ENCODE measurements around the gene CEP128.

Gene CEP128

GRCh38 chr14:80987235-80988032 lies 45.9 kb upstream of the CEP128 start:
- H3K4me1 ChIP-seq (ENCODE audit: low read length), result peaks cover 32% of the 10 kb centered on the region
- no peak overlapping the region for H3K9ac ChIP-seq (ENCODE audit: low read length)
- H2AFZ ChIP-seq (ENCODE audit: low read depth, low read length), result no peak overlapping the region
- no peaks in the 10 kb centered on the region for H4K20me1 ChIP-seq (ENCODE audit: insufficient read depth, low read length)
- no peaks in the 10 kb centered on the region for H3K9me3 ChIP-seq (ENCODE audit: insufficient read depth, low read length)
- H3K4me2 ChIP-seq (ENCODE audit: low read length), result no peak overlapping the region
- no peaks in the 10 kb centered on the region for H3K79me2 ChIP-seq (ENCODE audit: low read length)
- no peaks in the 10 kb centered on the region for H3K36me3 ChIP-seq (replicated peaks; ENCODE audit: low read depth, low read length)
- TF ChIP-seq EZH2phosphoT487 (IDR thresholded peaks at IDR 0.05; ENCODE audit: low read depth) (no peak), CTCF (IDR thresholded peaks at IDR 0.05; ENCODE audit: low read depth, low read length) (peak; percentile 89)
- peaks cover 5% of the 10 kb centered on the region; the same call in 1 of the 2 replicates for H3K27me3 ChIP-seq (ENCODE audit: low read depth, low read length)
- H3K27ac ChIP-seq (ENCODE audit: low read length), result no peak overlapping the region
- no peak overlapping the region for H3K4me3 ChIP-seq (ENCODE audit: low read length)

GRCh38 chr14:80982711-80983110 lies 41.2 kb upstream of the CEP128 start:
- Histone ChIP-seq H3K4me1 (ENCODE audit: low read length) (peaks cover 11% of the 10 kb centered on the region), H3K27me3 (ENCODE audit: low read depth, low read length) (no peaks in the 10 kb centered on the region), H3K4me2 (ENCODE audit: low read length) (no peak overlapping the region), H3K36me3 (replicated peaks; ENCODE audit: low read depth, low read length) (no peaks in the 10 kb centered on the region), H3K79me2 (ENCODE audit: low read length) (no peaks in the 10 kb centered on the region), H4K20me1 (ENCODE audit: insufficient read depth, low read length) (no peaks in the 10 kb centered on the region), H3K4me3 (ENCODE audit: low read length) (no peak overlapping the region), H3K9me3 (ENCODE audit: insufficient read depth, low read length) (no peaks in the 10 kb centered on the region), H2AFZ (ENCODE audit: low read depth, low read length) (no peak overlapping the region), H3K9ac (ENCODE audit: low read length) (no peak overlapping the region), H3K27ac (ENCODE audit: low read length) (no peak overlapping the region)
- TF ChIP-seq CTCF (IDR thresholded peaks at IDR 0.05; ENCODE audit: low read depth, low read length), result no peak
- no peak for TF ChIP-seq EZH2phosphoT487 (IDR thresholded peaks at IDR 0.05; ENCODE audit: low read depth)

- Histone ChIP-seq H2AFZ (ENCODE audit: low read depth, low read length) (no peak overlapping the region), H4K20me1 (ENCODE audit: insufficient read depth, low read length) (no peaks in the 10 kb centered on the region), H3K79me2 (ENCODE audit: low read length) (no peaks in the 10 kb centered on the region), H3K27me3 (ENCODE audit: low read depth, low read length) (no peaks in the 10 kb centered on the region), H3K4me2 (ENCODE audit: low read length) (no peak overlapping the region), H3K4me1 (ENCODE audit: low read length) (peaks cover 9% of the 10 kb centered on the region), H3K9me3 (ENCODE audit: insufficient read depth, low read length) (no peaks in the 10 kb centered on the region), H3K9ac (ENCODE audit: low read length) (no peak overlapping the region), H3K4me3 (ENCODE audit: low read length) (no peak overlapping the region), H3K36me3 (replicated peaks; ENCODE audit: low read depth, low read length) (no peaks in the 10 kb centered on the region), H3K27ac (ENCODE audit: low read length) (no peak overlapping the region)
- TF ChIP-seq EZH2phosphoT487 (IDR thresholded peaks at IDR 0.05; ENCODE audit: low read depth) (no peak), CTCF (IDR thresholded peaks at IDR 0.05; ENCODE audit: low read depth, low read length) (no peak)
These were observed 40.1 kb upstream of the CEP128 start for GRCh38 chr14:80981673-80982072.

- H3K27me3 ChIP-seq (ENCODE audit: low read depth, low read length), result no peaks in the 10 kb centered on the region
- TF ChIP-seq EZH2phosphoT487 (IDR thresholded peaks at IDR 0.05; ENCODE audit: low read depth) (no peak), CTCF (IDR thresholded peaks at IDR 0.05; ENCODE audit: low read depth, low read length) (no peak)
- H3K79me2 ChIP-seq (ENCODE audit: low read length), result no peaks in the 10 kb centered on the region
These were observed 39.6 kb upstream of the CEP128 start for GRCh38 chr14:80981156-80981555.

More at GRCh38 chr14:80981156-80981555, 39.6 kb upstream of the CEP128 start:
- Histone ChIP-seq H3K4me1 (ENCODE audit: low read length) (peaks cover 9% of the 10 kb centered on the region), H3K4me3 (ENCODE audit: low read length) (no peak overlapping the region), H2AFZ (ENCODE audit: low read depth, low read length) (no peak overlapping the region), H4K20me1 (ENCODE audit: insufficient read depth, low read length) (no peaks in the 10 kb centered on the region), H3K9ac (ENCODE audit: low read length) (no peak overlapping the region), H3K36me3 (replicated peaks; ENCODE audit: low read depth, low read length) (no peaks in the 10 kb centered on the region), H3K4me2 (ENCODE audit: low read length) (no peak overlapping the region), H3K27ac (ENCODE audit: low read length) (no peak overlapping the region), H3K9me3 (ENCODE audit: insufficient read depth, low read length) (no peaks in the 10 kb centered on the region)
